ENCODE measurements around the gene NT5C1B.

NT5C1B gene

GRCh38 chr2:18598848-18599484 is 9.6 kb upstream of the NT5C1B start:
- H3K79me2 ChIP-seq: no peaks in the 10 kb centered on the region
- H3K4me2 ChIP-seq (ENCODE audit: low read length): no peak overlapping the region
- H3K9ac ChIP-seq: no peak overlapping the region
- H3K4me3 ChIP-seq (ENCODE audit: low read depth, low read length): no peak overlapping the region
- no peak overlapping the region for H2AFZ ChIP-seq
- H3K4me1 ChIP-seq: no peaks in the 10 kb centered on the region
- H3K36me3 ChIP-seq (ENCODE audit: control insufficient read depth, insufficient read depth, low read length): no peaks in the 10 kb centered on the region
- H3K27me3 ChIP-seq (ENCODE audit: control insufficient read depth, insufficient read depth, low read length): no peaks in the 10 kb centered on the region
- no peak overlapping the region for H3K27ac ChIP-seq
- TF ChIP-seq, protein P1, sequence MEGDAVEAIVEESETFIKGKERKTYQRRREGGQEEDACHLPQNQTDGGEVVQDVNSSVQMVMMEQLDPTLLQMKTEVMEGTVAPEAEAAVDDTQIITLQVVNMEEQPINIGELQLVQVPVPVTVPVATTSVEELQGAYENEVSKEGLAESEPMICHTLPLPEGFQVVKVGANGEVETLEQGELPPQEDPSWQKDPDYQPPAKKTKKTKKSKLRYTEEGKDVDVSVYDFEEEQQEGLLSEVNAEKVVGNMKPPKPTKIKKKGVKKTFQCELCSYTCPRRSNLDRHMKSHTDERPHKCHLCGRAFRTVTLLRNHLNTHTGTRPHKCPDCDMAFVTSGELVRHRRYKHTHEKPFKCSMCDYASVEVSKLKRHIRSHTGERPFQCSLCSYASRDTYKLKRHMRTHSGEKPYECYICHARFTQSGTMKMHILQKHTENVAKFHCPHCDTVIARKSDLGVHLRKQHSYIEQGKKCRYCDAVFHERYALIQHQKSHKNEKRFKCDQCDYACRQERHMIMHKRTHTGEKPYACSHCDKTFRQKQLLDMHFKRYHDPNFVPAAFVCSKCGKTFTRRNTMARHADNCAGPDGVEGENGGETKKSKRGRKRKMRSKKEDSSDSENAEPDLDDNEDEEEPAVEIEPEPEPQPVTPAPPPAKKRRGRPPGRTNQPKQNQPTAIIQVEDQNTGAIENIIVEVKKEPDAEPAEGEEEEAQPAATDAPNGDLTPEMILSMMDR (IDR thresholded peaks at IDR 0.05): no peak
- H3K9me3 ChIP-seq (ENCODE audit: control insufficient read depth, low read length): no peaks in the 10 kb centered on the region

DNA sequence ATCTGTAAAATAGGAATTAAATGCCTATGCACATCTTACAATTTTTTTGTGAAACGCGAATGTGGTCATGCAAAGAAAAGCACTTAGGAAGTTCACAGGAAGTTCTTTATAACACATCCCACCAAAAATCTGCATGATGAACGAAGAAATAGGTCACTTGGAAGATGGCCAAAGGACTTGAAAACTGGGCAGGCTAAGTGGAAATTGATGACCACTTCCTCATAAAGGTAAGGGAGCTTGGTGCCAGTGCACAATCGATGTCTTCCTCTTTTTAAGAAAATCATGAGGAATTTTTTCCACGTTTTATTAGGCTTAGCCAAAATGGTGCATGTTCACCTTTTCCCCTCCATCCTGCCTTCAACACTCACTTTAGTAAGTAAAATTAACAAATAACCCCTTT is 8.2 kb upstream of the NT5C1B start:
- Histone ChIP-seq H3K27me3 (ENCODE audit: control insufficient read depth, insufficient read depth, low read length) (no peaks in the 10 kb centered on the region), H3K9me3 (ENCODE audit: control insufficient read depth, low read length) (no peaks in the 10 kb centered on the region), H3K4me3 (ENCODE audit: low read depth, low read length) (no peak overlapping the region), H3K27ac (no peak overlapping the region), H3K4me1 (no peaks in the 10 kb centered on the region), H3K4me2 (ENCODE audit: low read length) (no peak overlapping the region), H3K79me2 (no peaks in the 10 kb centered on the region), H3K9ac (no peak overlapping the region), H2AFZ (no peak overlapping the region), H3K36me3 (ENCODE audit: control insufficient read depth, insufficient read depth, low read length) (no peaks in the 10 kb centered on the region)
- TF ChIP-seq, protein P1 (IDR thresholded peaks at IDR 0.05): no peak

GRCh38 chr2:18596993-18597392 is 7.6 kb upstream of the NT5C1B start:
- Histone ChIP-seq H3K4me1 (no peaks in the 10 kb centered on the region), H2AFZ (no peak overlapping the region), H3K27me3 (ENCODE audit: control insufficient read depth, insufficient read depth, low read length) (no peaks in the 10 kb centered on the region), H3K27ac (no peak overlapping the region), H3K4me2 (ENCODE audit: low read length) (no peak overlapping the region), H3K9me3 (ENCODE audit: control insufficient read depth, low read length) (no peaks in the 10 kb centered on the region), H3K9ac (no peak overlapping the region), H3K36me3 (ENCODE audit: control insufficient read depth, insufficient read depth, low read length) (no peaks in the 10 kb centered on the region), H3K4me3 (ENCODE audit: low read depth, low read length) (no peak overlapping the region), H3K79me2 (no peaks in the 10 kb centered on the region)
- TF ChIP-seq, protein P1 (IDR thresholded peaks at IDR 0.05): no peak

- Histone ChIP-seq H3K4me2 (ENCODE audit: low read length) (no peak overlapping the region), H3K27ac (no peak overlapping the region), H3K36me3 (ENCODE audit: control insufficient read depth, insufficient read depth, low read length) (no peaks in the 10 kb centered on the region), H3K9ac (no peak overlapping the region), H3K79me2 (no peaks in the 10 kb centered on the region), H3K9me3 (ENCODE audit: control insufficient read depth, low read length) (no peaks in the 10 kb centered on the region), H3K4me3 (ENCODE audit: low read depth, low read length) (no peak overlapping the region), H3K27me3 (ENCODE audit: control insufficient read depth, insufficient read depth, low read length) (no peaks in the 10 kb centered on the region), H2AFZ (no peak overlapping the region), H3K4me1 (no peaks in the 10 kb centered on the region)
- TF ChIP-seq, protein P1 (IDR thresholded peaks at IDR 0.05): no peak
Measured at GRCh38 chr2:18593496-18593895, 4.1 kb upstream of the NT5C1B start.

DNA sequence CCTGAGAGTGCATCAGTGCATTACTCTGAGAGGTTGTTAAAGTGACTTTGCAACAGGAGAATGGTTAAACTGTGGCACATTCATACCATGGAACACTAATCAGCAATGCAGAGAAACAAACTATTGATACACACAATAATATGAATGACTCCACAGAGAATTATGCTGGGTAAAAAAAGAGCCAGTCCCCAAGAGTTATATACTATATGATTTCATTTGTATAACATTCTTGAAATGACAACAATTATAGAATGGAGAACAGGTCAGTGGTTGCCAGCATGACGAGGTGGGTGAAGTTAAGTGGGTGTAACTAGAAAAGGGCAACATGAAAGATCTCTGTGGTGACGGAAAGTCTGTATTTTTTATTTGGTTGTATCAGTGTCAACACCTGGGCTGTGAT is 3.0 kb upstream of the NT5C1B start:
- TF ChIP-seq, protein P1 (IDR thresholded peaks at IDR 0.05): no peak
- H3K27ac ChIP-seq: no peak overlapping the region
- H3K9me3 ChIP-seq (ENCODE audit: control insufficient read depth, low read length): no peaks in the 10 kb centered on the region
- no peak overlapping the region for H2AFZ ChIP-seq
- H3K4me2 ChIP-seq (ENCODE audit: low read length): no peak overlapping the region
- no peaks in the 10 kb centered on the region for H3K79me2 ChIP-seq
- H3K27me3 ChIP-seq (ENCODE audit: control insufficient read depth, insufficient read depth, low read length): no peaks in the 10 kb centered on the region
- H3K9ac ChIP-seq: no peak overlapping the region
- H3K4me1 ChIP-seq: no peaks in the 10 kb centered on the region
- H3K4me3 ChIP-seq (ENCODE audit: low read depth, low read length): no peak overlapping the region
- H3K36me3 ChIP-seq (ENCODE audit: control insufficient read depth, insufficient read depth, low read length): no peaks in the 10 kb centered on the region
